Stimulated activated CD8-positive, alpha-beta memory T cell treated with anti-CD3 and anti-CD28 coated beads, Interleukin-15, amount 100 ng/mL, for 24 hours (primary cell): ENCODE results near the gene CLSTN2.

Experiments used
- DNase-seq: peaks from one replicate; pipeline ENCODE4 v3.0.0-alpha.2; 2020; ENCODE audit warnings: low read depth

CLSTN2 gene

GRCh38 chr3:140052771-140053702, 118.1 kb downstream of the CLSTN2 start:
- DNase-seq: no peak

DNA sequence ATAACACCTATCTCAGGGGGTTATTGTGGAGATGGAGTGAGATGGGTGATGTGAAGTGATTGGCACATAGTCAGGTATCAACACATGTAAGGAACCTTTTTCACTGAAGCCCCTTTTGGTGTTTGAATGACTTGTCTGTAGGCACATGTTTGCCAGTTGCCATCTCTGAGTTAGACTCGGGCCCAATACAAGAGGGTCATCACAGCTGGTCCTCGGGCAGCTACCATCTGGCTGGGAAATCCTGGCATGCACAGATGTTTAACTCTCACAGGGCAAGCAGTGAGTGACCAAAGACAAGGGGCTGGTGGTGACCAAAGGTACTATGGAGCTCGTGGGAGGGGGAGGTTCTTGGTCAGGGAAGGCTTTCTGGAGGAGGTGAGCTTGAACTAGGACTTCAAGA, 118.8 kb downstream of the CLSTN2 start:
- no peak for DNase-seq

- no peak for DNase-seq
These were observed 120.3 kb downstream of the CLSTN2 start for GRCh38 chr3:140055092-140055791.

GRCh38 chr3:140056047-140056446, 121.1 kb downstream of the CLSTN2 start:
- no peak for DNase-seq

DNA sequence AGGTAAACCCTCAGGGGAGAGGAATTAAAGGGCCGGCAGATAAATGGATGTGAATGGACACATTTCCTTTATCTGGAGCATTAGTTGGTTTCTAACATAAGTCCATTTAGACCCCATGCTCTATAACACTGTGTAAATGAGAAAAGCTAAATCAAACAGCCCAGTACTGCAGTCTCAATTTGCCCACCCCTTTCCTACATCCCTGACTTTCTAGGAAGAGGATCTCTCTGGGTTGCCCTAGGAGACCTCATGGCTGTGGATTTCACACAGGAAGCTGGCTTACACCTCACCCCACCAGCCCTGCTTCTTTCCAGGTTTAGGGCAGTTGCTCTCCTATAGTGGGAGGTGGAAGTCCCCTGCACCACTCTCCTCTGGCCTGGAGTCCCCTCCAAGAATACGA, 126.2 kb downstream of the CLSTN2 start:
- DNase-seq: no peak

DNA sequence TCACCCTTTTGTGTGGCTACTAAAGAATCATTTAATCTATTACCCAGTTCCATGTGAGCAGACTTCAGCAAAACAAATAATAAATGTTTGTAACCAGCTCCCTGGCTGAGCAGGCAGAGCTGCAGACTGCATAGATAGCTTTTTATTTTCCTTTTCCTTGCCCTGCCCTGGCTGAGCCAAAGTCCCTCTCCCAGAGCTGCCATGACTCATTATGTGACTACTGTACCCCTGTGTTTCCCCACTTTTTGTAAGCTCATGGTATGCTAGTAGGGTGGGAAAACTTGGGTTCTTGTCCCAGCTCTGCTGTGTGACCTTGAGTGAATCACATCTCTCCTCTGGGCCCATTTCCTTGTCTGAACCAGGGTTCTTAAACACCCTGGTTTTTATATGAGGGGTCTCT, 127.5 kb downstream of the CLSTN2 start:
- DNase-seq: no peak

DNA sequence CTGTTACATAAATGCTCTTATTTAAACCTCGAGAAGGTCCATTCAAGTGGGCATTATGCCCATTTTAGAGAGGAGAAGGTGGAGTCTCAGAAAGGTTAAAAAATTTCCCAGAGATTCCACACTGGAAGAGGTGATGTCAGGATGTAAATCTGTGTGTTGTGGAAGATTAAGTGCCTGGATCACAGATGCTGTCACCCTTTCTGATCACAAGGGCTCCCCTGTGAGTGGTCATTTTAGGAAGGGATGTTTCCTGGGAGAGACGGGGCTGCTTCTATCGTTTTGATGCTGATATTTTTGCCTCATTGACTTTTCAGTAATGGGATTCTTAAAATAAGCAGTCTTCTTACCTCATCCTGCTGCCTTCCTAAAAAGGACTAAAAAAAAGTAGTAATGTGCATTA, 132.5 kb downstream of the CLSTN2 start:
- DNase-seq: no peak

- DNase-seq: no peak
These were observed 133.6 kb downstream of the CLSTN2 start for GRCh38 chr3:140068494-140069017.

- no peak for DNase-seq
These were observed 138.5 kb downstream of the CLSTN2 start for GRCh38 chr3:140073278-140074045.

DNA sequence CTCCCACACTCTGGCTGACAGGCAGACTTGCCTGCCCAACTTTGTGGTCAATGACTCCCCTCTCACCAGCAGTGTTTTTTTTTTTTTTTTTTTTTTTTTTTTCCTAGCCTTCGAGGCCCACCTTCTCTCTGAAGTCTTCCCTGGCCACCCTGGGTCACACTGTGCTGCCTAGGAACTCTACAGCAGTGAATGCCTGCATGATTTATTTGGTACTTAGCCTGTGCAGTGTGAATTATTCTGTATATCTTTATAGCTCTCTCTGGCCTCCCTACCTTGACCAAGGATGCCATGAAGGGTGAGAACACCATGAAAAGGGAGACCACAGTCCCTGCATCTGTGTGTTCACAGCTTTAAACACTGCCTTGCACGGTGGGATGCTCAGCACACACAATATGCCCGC, 141.6 kb downstream of the CLSTN2 start:
- no peak for DNase-seq

DNA sequence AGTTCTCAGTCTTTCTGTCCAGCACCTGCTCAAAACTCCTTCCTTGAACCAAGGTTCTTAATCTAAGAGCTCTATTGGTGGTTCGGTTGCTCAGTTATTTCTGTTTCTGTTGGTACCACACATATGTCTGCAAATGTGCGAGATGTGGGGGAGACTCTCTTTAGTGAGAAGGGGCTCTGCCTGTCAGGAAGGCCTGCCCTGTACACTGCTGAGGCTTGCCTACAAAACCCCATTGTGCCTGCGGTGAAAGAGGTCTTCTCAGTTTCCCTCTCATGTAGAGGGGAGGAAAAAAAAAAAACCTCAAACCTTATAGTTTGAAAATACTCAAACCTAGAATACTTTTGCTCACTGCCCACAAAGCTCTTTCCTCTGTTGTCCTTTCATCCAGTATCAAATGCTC, 142.4 kb downstream of the CLSTN2 start:
- no peak for DNase-seq

- no peak for DNase-seq
These were observed 143.4 kb downstream of the CLSTN2 start for GRCh38 chr3:140078343-140078742.

DNA sequence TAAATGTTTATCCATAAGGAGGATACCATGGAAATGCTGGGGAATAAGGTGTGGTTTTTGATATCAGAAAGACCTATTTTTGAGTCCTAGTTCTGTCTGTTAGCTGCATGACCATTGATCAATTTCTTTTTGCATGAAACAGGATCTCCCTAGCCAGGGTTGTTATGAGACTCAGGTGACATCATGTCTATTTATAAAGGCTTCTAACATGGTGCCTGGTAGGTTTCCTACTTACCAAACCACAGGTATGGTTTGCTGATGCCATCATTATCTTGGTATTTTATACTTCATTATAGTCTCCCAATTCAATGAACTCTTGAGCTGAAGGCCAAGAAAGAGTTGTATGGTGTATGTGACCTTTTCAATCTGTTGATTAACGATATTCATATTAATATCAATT, 144.0 kb downstream of the CLSTN2 start:
- no peak for DNase-seq

DNA sequence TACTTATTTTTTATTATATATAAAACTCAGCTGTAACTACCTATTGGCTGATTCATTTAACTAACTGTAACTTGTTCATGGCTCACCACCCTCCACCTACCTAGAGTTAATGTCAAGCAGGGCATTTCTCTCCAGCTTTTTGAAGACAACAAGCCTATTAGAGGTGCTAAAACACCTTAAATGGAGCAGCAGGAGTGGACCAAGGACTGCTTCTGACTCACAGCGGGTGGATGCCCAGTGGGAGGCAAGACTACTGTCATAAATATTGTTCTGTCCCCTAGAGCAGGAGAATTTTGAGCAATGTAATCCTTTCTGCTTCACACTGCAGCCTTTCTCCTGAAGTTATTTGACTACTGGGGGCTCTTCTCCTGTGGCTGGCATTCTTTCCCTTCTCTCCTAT, 146.9 kb downstream of the CLSTN2 start:
- no peak for DNase-seq

- DNase-seq: no peak
These were observed 150.0 kb downstream of the CLSTN2 start for GRCh38 chr3:140085001-140085400.

DNA sequence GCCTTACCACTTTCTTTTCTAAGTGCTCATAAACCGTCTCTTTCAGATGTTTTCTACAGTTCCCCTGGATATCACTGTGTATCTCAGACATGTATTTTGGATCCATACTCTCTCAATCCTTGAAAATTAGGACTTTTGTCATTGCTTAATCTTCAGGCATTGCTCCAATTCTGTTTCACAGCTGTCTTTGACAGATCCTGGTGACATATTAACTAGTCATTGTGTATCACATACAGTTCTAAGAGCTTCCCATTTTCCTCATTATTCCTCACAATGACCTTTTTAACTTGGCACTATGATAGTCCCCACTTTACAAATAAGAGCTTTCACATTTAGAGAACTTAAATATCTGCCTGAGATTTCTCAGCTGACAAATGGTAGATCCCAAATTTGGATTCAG, 151.7 kb downstream of the CLSTN2 start:
- no peak for DNase-seq

DNA sequence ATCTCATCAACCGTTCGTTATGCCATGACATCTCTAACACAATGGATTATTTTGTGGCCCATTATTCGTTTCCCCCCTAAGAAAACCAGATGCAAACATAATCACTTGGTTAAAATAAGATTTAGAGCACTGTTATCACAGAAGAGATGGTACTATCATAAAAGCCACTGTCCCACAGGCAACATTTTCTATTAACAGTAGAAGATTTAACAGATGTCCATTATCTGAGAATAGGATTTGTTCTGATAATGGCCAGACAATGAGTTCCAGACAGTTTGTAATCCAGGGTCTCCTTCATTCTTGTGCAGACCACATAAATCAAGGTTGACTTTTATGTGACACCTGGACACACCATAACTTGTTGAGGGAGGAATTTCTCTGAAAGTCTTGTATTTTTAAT, 153.1 kb downstream of the CLSTN2 start:
- no peak for DNase-seq

- DNase-seq: no peak
These were observed 153.5 kb downstream of the CLSTN2 start for GRCh38 chr3:140088513-140088912.

DNA sequence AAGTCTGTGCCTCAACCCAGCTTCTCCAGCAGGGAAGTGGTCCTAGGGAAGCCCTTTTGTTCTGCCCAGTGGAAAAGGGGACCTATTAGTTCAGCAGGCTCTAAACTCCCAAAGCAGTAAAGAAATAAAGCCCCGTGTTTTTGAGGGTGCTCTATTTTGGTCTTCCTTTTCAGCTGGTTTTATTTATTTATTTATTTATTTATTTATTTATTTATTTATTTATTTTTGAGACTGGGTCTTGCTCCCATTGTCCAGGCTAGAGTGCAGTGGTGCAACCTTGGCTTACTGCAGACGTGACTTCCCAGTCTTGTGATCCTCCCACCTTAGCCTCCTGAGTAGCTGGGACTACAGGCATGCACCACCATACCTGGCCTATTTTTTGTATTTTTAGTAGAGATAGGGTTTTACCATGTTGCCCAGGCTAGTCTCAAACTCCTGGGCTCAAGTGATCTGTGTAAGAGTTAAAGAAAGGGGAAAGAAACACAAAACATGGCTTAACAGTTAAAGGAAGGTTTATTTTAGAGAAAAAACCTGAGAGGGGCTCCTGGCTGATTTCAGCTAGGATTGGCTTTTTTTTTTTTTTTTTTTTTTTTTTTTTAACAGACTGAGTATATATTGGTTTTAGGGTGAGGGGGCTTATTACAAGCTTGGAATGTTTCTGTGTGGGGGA, 154.6 kb downstream of the CLSTN2 start:
- DNase-seq: no peak

DNA sequence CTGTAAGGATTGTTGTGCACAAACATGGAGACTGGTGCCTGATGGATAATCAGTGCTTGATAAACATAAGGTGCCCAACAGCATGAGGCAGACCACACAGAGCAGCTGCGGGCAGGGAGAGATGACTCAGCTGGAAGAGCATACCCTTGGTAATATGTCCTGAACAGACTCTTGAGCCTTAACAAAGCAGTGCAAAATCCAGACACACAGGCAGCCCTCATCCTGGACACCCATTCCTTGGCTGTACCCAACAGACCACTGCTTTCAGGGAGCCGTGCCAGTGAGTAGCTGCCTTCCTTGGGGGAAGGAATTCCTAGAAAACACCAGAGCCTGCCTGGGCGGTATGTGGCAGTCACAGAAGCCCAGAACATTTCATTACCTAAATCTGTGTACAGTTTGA, 156.2 kb downstream of the CLSTN2 start:
- DNase-seq: no peak

- DNase-seq: no peak
These were observed 158.0 kb downstream of the CLSTN2 start for GRCh38 chr3:140092848-140093536.
